ENCODE results near the gene CTSC. TPM values are rescaled to one million over a fixed set of nuclear protein-coding genes. Genes with fewer than 3 reads are reported as not detected.
"Not testable (repeated sequence)": the region's sequence is repeated elsewhere in the genome, so short reads cannot be mapped to it uniquely, and the experiment has no call there.

CTSC gene
- total and polyA plus RNA-seq, 2 donors (not counting 1 experiment from before 2014, with no cell fraction given), result 18.7 to 18.8 TPM

DNA sequence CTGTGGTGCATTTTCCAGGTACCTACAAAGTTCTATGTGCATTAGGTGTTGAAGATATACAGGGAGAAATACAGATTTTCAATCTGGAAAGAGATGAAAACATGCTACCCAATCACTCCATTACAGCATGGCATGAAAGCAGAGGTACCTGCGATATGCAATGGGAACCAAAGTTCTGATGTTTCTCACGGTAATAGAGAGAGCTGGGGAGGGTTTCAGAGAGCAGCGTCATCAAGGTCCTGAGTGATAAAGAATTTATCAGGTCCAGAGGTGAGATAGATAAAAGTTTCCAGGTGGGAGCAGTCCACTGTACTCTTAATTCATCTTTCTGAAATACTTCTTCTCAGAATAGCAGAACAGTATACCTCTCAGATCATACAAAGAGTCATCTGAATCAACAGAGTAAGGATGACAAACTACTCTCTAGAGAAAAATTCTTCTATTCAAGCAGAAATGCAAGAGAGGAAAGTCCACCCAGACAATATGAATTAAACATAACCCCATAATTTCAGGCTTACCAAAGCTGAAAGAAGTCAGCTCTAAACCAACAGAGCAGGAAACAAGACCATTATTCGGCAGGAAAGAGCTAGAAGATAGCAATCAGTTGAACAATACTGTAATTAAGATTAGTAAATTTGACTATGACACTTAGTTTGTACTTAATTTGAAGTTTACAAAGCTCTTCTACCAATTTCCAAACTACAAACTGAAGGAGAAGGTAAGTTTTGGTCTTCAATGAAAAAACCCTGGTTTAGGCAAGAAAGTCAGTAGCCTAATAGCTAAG is 12.8 kb downstream of the CTSC start:
- Histone ChIP-seq H3K9ac (ENCODE audit: low read length) (no peak overlapping the region), H3K27me3 (replicated peaks in 1 of 4; ENCODE audit: control extremely low read depth in 1 of 4, control insufficient read depth in 3 of 4, insufficient read depth in 4 of 4, low read length in 3 of 4) (no peaks in the 10 kb centered on the region), H3K4me1 (ENCODE audit: control insufficient read depth in 2 of 2, insufficient read depth in 2 of 2, low read length in 2 of 2) (peaks cover 16 to 17% of the 10 kb centered on the region in 2 donors), H3K36me3 (replicated peaks in 1 of 2; ENCODE audit: control extremely low read depth in 1 of 2, control insufficient read depth in 1 of 2, extremely low read depth in 1 of 2, insufficient read depth in 2 of 2, low read length in 1 of 2) (peaks cover 7 to 11% of the 10 kb centered on the region in 2 experiments), H3K4me2 (replicated peaks; ENCODE audit: low read depth, low read length, poor library complexity, severe bottlenecking) (no peak overlapping the region), H4K20me1 (ENCODE audit: control insufficient read depth, insufficient read depth, low read length, poor library complexity, severe bottlenecking) (peaks cover 5% of the 10 kb centered on the region), H3K9me3 (ENCODE audit: control extremely low read depth in 1 of 3, control insufficient read depth in 2 of 3, insufficient read depth in 1 of 3, low read length in 2 of 3) (peaks cover 0 to 1% (median 0%) of the 10 kb centered on the region in 3 donors), H3K4me3 (ENCODE audit: control extremely low read depth in 1 of 5, extremely low read depth in 1 of 5, insufficient read depth in 1 of 5, low read depth in 2 of 5, low read length in 4 of 5) (no peak overlapping the region), H3K79me2 (ENCODE audit: control insufficient read depth, insufficient read depth, low read length) (no peaks in the 10 kb centered on the region), H3K27ac (ENCODE audit: low read length in 2 of 2) (no peak overlapping the region), H2AFZ (ENCODE audit: insufficient read depth, low read depth, low read length, poor library complexity, severe bottlenecking) (no peak overlapping the region)
- ChIA-PET CTCF (no interaction called here), POLR2A (no interaction called here)
- Mint-ChIP-seq H3K27ac (no peak overlapping the region), H3K27me3 (no peaks in the 10 kb centered on the region), H3K4me1 (peaks cover 34% of the 10 kb centered on the region), H3K9me3 (ENCODE audit: insufficient read depth) (no peaks in the 10 kb centered on the region), H3K4me3 (no peak overlapping the region)
- no peak for DNase-seq
- intact Hi-C loops (cut with micrococcal nuclease), result no loop called here
- no peak for ATAC-seq (ENCODE audit: low read depth)
- WGBS (ENCODE audit: insufficient coverage), result 92% methylated on average over 2 of the region's 4 CpGs
- TF ChIP-seq, protein P1, sequence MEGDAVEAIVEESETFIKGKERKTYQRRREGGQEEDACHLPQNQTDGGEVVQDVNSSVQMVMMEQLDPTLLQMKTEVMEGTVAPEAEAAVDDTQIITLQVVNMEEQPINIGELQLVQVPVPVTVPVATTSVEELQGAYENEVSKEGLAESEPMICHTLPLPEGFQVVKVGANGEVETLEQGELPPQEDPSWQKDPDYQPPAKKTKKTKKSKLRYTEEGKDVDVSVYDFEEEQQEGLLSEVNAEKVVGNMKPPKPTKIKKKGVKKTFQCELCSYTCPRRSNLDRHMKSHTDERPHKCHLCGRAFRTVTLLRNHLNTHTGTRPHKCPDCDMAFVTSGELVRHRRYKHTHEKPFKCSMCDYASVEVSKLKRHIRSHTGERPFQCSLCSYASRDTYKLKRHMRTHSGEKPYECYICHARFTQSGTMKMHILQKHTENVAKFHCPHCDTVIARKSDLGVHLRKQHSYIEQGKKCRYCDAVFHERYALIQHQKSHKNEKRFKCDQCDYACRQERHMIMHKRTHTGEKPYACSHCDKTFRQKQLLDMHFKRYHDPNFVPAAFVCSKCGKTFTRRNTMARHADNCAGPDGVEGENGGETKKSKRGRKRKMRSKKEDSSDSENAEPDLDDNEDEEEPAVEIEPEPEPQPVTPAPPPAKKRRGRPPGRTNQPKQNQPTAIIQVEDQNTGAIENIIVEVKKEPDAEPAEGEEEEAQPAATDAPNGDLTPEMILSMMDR (IDR thresholded peaks at IDR 0.05), result no peak
- TF ChIP-seq EZH2 (IDR thresholded peaks at IDR 0.05; ENCODE audit: borderline replicate concordance, insufficient read depth, low read depth, low read length, poor library complexity, severe bottlenecking), result no peak

DNA sequence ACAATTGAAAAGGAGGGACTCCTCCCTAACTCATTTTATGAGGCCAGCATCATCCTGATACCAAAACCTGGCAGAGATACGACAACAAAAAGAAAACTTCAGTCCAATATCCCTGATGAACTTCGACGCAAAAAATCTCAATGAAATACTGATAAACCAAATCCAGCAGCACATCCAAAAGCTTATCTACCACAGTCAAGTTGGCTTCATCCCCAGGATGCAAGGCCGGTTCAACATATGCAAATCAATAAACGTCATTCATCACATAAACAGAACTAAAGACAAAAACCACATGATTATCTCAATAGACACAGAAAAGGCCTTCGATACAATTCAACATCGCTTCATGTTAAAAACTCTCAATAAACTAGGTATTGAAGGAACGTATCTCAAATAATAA is 14.7 kb downstream of the CTSC start:
- H3K9me3 Mint-ChIP-seq (ENCODE audit: insufficient read depth); ATAC-seq (ENCODE audit: low read depth); H3K27me3 Mint-ChIP-seq; H2AFZ ChIP-seq (ENCODE audit: insufficient read depth, low read depth, low read length, poor library complexity, severe bottlenecking); H3K27ac Mint-ChIP-seq; H3K4me2 ChIP-seq (replicated peaks; ENCODE audit: low read depth, low read length, poor library complexity, severe bottlenecking); H4K20me1 ChIP-seq (ENCODE audit: control insufficient read depth, insufficient read depth, low read length, poor library complexity, severe bottlenecking); POLR2A ChIA-PET; H3K4me3 ChIP-seq (ENCODE audit: control extremely low read depth in 1 of 5, extremely low read depth in 1 of 5, insufficient read depth in 1 of 5, low read depth in 2 of 5, low read length in 4 of 5); H3K9ac ChIP-seq (ENCODE audit: low read length); DNase-seq; H3K9me3 ChIP-seq (ENCODE audit: control extremely low read depth in 1 of 3, control insufficient read depth in 2 of 3, insufficient read depth in 1 of 3, low read length in 2 of 3); H3K27ac ChIP-seq (ENCODE audit: low read length in 2 of 2); CTCF ChIA-PET; H3K4me1 ChIP-seq (ENCODE audit: control insufficient read depth in 2 of 2, insufficient read depth in 2 of 2, low read length in 2 of 2); H3K4me3 Mint-ChIP-seq; H3K27me3 ChIP-seq (replicated peaks in 1 of 4; ENCODE audit: control extremely low read depth in 1 of 4, control insufficient read depth in 3 of 4, insufficient read depth in 4 of 4, low read length in 3 of 4); intact Hi-C loops (cut with micrococcal nuclease); H3K79me2 ChIP-seq (ENCODE audit: control insufficient read depth, insufficient read depth, low read length): not testable (repeated sequence)
- H3K36me3 ChIP-seq (replicated peaks in 1 of 2; ENCODE audit: control extremely low read depth in 1 of 2, control insufficient read depth in 1 of 2, extremely low read depth in 1 of 2, insufficient read depth in 2 of 2, low read length in 1 of 2), result peaks cover 7 to 11% of the 10 kb centered on the region in 2 experiments
- peaks cover 21% of the 10 kb centered on the region for H3K4me1 Mint-ChIP-seq
- 91% methylated on average over 4 of the region's 8 CpGs for WGBS (ENCODE audit: insufficient coverage)

DNA sequence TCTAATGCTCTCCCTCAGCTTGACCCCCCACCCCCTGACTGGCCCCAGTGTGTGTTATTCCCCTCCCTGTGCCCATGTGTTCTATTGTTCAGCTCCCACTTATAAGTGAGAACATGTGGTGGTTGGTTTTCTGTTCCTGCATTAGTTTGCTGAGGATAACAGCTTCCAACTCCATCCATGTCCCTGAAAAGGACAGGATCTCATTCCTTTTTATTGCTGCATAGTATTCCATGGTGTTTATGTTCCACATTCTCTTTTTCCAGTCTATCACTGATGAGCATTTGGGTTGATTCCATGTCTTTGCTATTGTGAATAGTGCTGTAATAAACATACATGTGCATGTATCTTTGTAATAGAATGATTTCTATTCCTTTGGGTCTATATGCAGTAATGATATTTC is 16.1 kb downstream of the CTSC start:
- H3K27ac ChIP-seq (ENCODE audit: low read length in 2 of 2); intact Hi-C loops (cut with micrococcal nuclease); H3K9me3 ChIP-seq (ENCODE audit: control extremely low read depth in 1 of 3, control insufficient read depth in 2 of 3, insufficient read depth in 1 of 3, low read length in 2 of 3); H3K79me2 ChIP-seq (ENCODE audit: control insufficient read depth, insufficient read depth, low read length); H3K4me3 ChIP-seq (ENCODE audit: control extremely low read depth in 1 of 5, extremely low read depth in 1 of 5, insufficient read depth in 1 of 5, low read depth in 2 of 5, low read length in 4 of 5); H3K4me2 ChIP-seq (replicated peaks; ENCODE audit: low read depth, low read length, poor library complexity, severe bottlenecking); H3K4me1 ChIP-seq (ENCODE audit: control insufficient read depth in 2 of 2, insufficient read depth in 2 of 2, low read length in 2 of 2); ATAC-seq (ENCODE audit: low read depth); H3K27ac Mint-ChIP-seq; H3K9ac ChIP-seq (ENCODE audit: low read length); H2AFZ ChIP-seq (ENCODE audit: insufficient read depth, low read depth, low read length, poor library complexity, severe bottlenecking); H3K9me3 Mint-ChIP-seq (ENCODE audit: insufficient read depth); POLR2A ChIA-PET; H3K27me3 Mint-ChIP-seq; H3K27me3 ChIP-seq (replicated peaks in 1 of 4; ENCODE audit: control extremely low read depth in 1 of 4, control insufficient read depth in 3 of 4, insufficient read depth in 4 of 4, low read length in 3 of 4); DNase-seq; H3K4me1 Mint-ChIP-seq; H3K4me3 Mint-ChIP-seq; CTCF ChIA-PET; H4K20me1 ChIP-seq (ENCODE audit: control insufficient read depth, insufficient read depth, low read length, poor library complexity, severe bottlenecking): not testable (repeated sequence)
- H3K36me3 ChIP-seq (replicated peaks in 1 of 2; ENCODE audit: control extremely low read depth in 1 of 2, control insufficient read depth in 1 of 2, extremely low read depth in 1 of 2, insufficient read depth in 2 of 2, low read length in 1 of 2), result peaks cover 7 to 11% of the 10 kb centered on the region in 2 experiments
